Activated naive CD4-positive, alpha-beta T cell treated with anti-CD3 and anti-CD28 coated beads for 36 hours (primary cell): ENCODE measurements around the gene PPM1B. TPM values are rescaled to one million over a fixed set of nuclear protein-coding genes. Genes with fewer than 3 reads are reported as not detected.
A peak's percentile ranks its signal among the peaks of the same experiment; 100 is the strongest.
"Not testable (repeated sequence)": the region's sequence is repeated elsewhere in the genome, so short reads cannot be mapped to it uniquely, and the experiment has no call there.

Source experiments
- CTCF ChIA-PET: fragments of 350-600 bp; sonication (Branson Sonifier 250); formaldehyde crosslinking; loops from one replicate; lab custom pipeline; 2021; ENCODE audit warnings: antibody characterized with exemption; lab: Charles Lee
- DNase-seq: peaks from one replicate; pipeline ENCODE4 v3.0.0-alpha.2; 2020
- H3K27ac Mint-ChIP-seq: one replicate; pipeline ENCODE4 v1.8.0; 2021; ENCODE audit warnings: mild to moderate bottlenecking, mixed read lengths
- H3K27me3 Mint-ChIP-seq: one replicate; pipeline ENCODE4 v1.8.0; 2021; ENCODE audit warnings: low read depth, mixed read lengths
- H3K36me3 Mint-ChIP-seq: one replicate; pipeline ENCODE4 v1.8.0; 2021; ENCODE audit warnings: low read depth, mixed read lengths
- H3K4me1 Mint-ChIP-seq: one replicate; pipeline ENCODE4 v1.8.0; 2021; ENCODE audit warnings: low read depth, mixed read lengths
- H3K4me3 Mint-ChIP-seq: one replicate; pipeline ENCODE4 v1.8.0; 2021; ENCODE audit warnings: mild to moderate bottlenecking, moderate library complexity, mixed read lengths
- H3K9me3 Mint-ChIP-seq: one replicate; pipeline ENCODE4 v1.8.0; 2021; ENCODE audit warnings: mixed read lengths
- intact Hi-C: fragments of 100-400 bp; cut with micrococcal nuclease; formaldehyde crosslinking; loops from one replicate; pipeline ENCODE4 v1.15.1; 2023
- total RNA-seq, 2 experiments: library from RNA; stranded (reverse); gene quantifications; one replicate each; pipeline ENCODE4 v1.2.3, GENCODE V29; 2021

The PPM1B gene
- total RNA-seq, 2 experiments from 2014 or later: 38.6 to 39.3 TPM

- intact Hi-C loops: loop anchor here (5.0 kb wide), 2 partner anchors 969 to 1446 kb away; partner anchors contain the start of gene SRBD1
- no peaks in the 10 kb centered on the region for H3K27me3 Mint-ChIP-seq
- peaks cover 11% of the 10 kb centered on the region for H3K4me1 Mint-ChIP-seq
- H3K27ac Mint-ChIP-seq: no peak overlapping the region
- DNase-seq: no peak
- no peak overlapping the region for H3K4me3 Mint-ChIP-seq
- peaks cover 2% of the 10 kb centered on the region for H3K9me3 Mint-ChIP-seq
- CTCF ChIA-PET: no interaction called here
- peaks cover 5% of the 10 kb centered on the region for H3K36me3 Mint-ChIP-seq
Observed at GRCh38 chr2:44166096-44166495, 2.6 kb upstream of the PPM1B start.

GRCh38 chr2:44167311-44167907 is 1.3 kb upstream of the PPM1B start:
- Mint-ChIP-seq H3K4me1 (peaks cover 18% of the 10 kb centered on the region), H3K27ac (peak overlapping the region; percentile 96), H3K27me3 (no peaks in the 10 kb centered on the region), H3K36me3 (peaks cover 5% of the 10 kb centered on the region), H3K4me3 (peak overlapping the region; percentile 90), H3K9me3 (peaks cover 2% of the 10 kb centered on the region)
- CTCF ChIA-PET: interaction anchor here (0.7 kb wide), 1 partner anchor 30 kb away, joined by 3 read pairs; no protein-coding TSS in a partner anchor
- no peak for DNase-seq
- intact Hi-C loops: loop anchor here (5.0 kb wide), 2 partner anchors 970 to 1445 kb away; partner anchors contain the start of gene SRBD1

GRCh38 chr2:44167908-44168680 is 581 bp upstream of the PPM1B start:
- CTCF ChIA-PET: no interaction called here

GRCh38 chr2:44169155-44169898 is 652 bp downstream of the PPM1B start:
- peak; percentile 74 for DNase-seq
- CTCF ChIA-PET: no interaction called here
- Mint-ChIP-seq H3K4me3 (peak overlapping the region; percentile 95), H3K27me3 (no peaks in the 10 kb centered on the region), H3K4me1 (peaks cover 32% of the 10 kb centered on the region), H3K9me3 (peaks cover 2% of the 10 kb centered on the region), H3K27ac (peak overlapping the region; percentile 99), H3K36me3 (peaks cover 7% of the 10 kb centered on the region)
- intact Hi-C loops: loop anchor here (1.0 to 5.0 kb wide), 7 partner anchors 9 to 1443 kb away; partner anchors contain the start of gene SRBD1

More at GRCh38 chr2:44167908-44168680, 581 bp upstream of the PPM1B start:
- Mint-ChIP-seq H3K4me3 (peak overlapping the region; percentile 90), H3K27ac (peak overlapping the region; percentile 96), H3K9me3 (peaks cover 2% of the 10 kb centered on the region), H3K27me3 (no peaks in the 10 kb centered on the region), H3K36me3 (peaks cover 7% of the 10 kb centered on the region), H3K4me1 (peaks cover 25% of the 10 kb centered on the region)
- peak; percentile 99 for DNase-seq
- intact Hi-C loops: loop anchor here (1.0 to 5.0 kb wide), 14 partner anchors 17 to 1444 kb away; partner anchors contain the start of genes CAMKMT, DYNC2LI1, PREPL and SRBD1

GRCh38 chr2:44170311-44170717 is 1.6 kb downstream of the PPM1B start:
- peak overlapping the region; percentile 92 for H3K27ac Mint-ChIP-seq
- H3K9me3 Mint-ChIP-seq: no peaks in the 10 kb centered on the region
- CTCF ChIA-PET: interaction anchor here (0.7 to 1.3 kb wide), 2 partner anchors 74 to 82 kb away, joined by 3 to 5 read pairs; no protein-coding TSS in a partner anchor
- H3K27me3 Mint-ChIP-seq: no peaks in the 10 kb centered on the region
- intact Hi-C loops: loop anchor here (10.0 kb wide), 1 partner anchor 236 kb away; no protein-coding TSS in a partner anchor
- no peak for DNase-seq
- H3K4me1 Mint-ChIP-seq: peaks cover 42% of the 10 kb centered on the region
- peak overlapping the region; percentile 95 for H3K4me3 Mint-ChIP-seq
- H3K36me3 Mint-ChIP-seq: peaks cover 10% of the 10 kb centered on the region

GRCh38 chr2:44171018-44171417 is 2.3 kb downstream of the PPM1B start:
- Mint-ChIP-seq H3K9me3 (no peaks in the 10 kb centered on the region), H3K27me3 (no peaks in the 10 kb centered on the region), H3K36me3 (peaks cover 12% of the 10 kb centered on the region), H3K4me1 (peaks cover 49% of the 10 kb centered on the region), H3K27ac (peak overlapping the region; percentile 27), H3K4me3 (peak overlapping the region; percentile 95)
- no peak for DNase-seq
- intact Hi-C loops: loop anchor here (10.0 kb wide), 1 partner anchor 236 kb away; no protein-coding TSS in a partner anchor
- CTCF ChIA-PET: interaction anchor here (0.7 to 1.3 kb wide), 2 partner anchors 74 to 83 kb away, joined by 3 to 5 read pairs; no protein-coding TSS in a partner anchor

GRCh38 chr2:44171442-44171841 is 2.8 kb downstream of the PPM1B start:
- intact Hi-C loops: loop anchor here (10.0 kb wide), 1 partner anchor 237 kb away; no protein-coding TSS in a partner anchor
- H3K27me3 Mint-ChIP-seq, H3K9me3 Mint-ChIP-seq, CTCF ChIA-PET: not testable (repeated sequence)
- H3K27ac Mint-ChIP-seq: peak overlapping the region; percentile 54
- DNase-seq: peak; percentile 32
- H3K36me3 Mint-ChIP-seq: peaks cover 12% of the 10 kb centered on the region
- H3K4me1 Mint-ChIP-seq: peaks cover 53% of the 10 kb centered on the region
- peak overlapping the region; percentile 95 for H3K4me3 Mint-ChIP-seq

- no peak overlapping the region for H3K27ac Mint-ChIP-seq
- H3K4me3 Mint-ChIP-seq: no peak overlapping the region
- H3K27me3 Mint-ChIP-seq: no peaks in the 10 kb centered on the region
- H3K36me3 Mint-ChIP-seq: peaks cover 12% of the 10 kb centered on the region
- peaks cover 60% of the 10 kb centered on the region for H3K4me1 Mint-ChIP-seq
- intact Hi-C loops: loop anchor here (10.0 kb wide), 1 partner anchor 238 kb away; no protein-coding TSS in a partner anchor
- no peaks in the 10 kb centered on the region for H3K9me3 Mint-ChIP-seq
- CTCF ChIA-PET: no interaction called here
- no peak for DNase-seq
Observed at GRCh38 chr2:44172576-44172975, 3.9 kb downstream of the PPM1B start.

GRCh38 chr2:44178950-44179349 is 10.3 kb downstream of the PPM1B start:
- H3K27ac Mint-ChIP-seq: no peak overlapping the region
- peaks cover 19% of the 10 kb centered on the region for H3K36me3 Mint-ChIP-seq
- no peak for DNase-seq
- H3K27me3 Mint-ChIP-seq: no peaks in the 10 kb centered on the region
- H3K4me1 Mint-ChIP-seq: peaks cover 74% of the 10 kb centered on the region
- H3K4me3 Mint-ChIP-seq: no peak overlapping the region
- H3K9me3 Mint-ChIP-seq: no peaks in the 10 kb centered on the region
- intact Hi-C loops: loop anchor here (1.0 to 10.0 kb wide), 2 partner anchors 10 to 244 kb away; no protein-coding TSS in a partner anchor
- CTCF ChIA-PET: no interaction called here

- intact Hi-C loops: no loop called here
- Mint-ChIP-seq H3K9me3 (no peaks in the 10 kb centered on the region), H3K27ac (no peak overlapping the region), H3K4me1 (peaks cover 69% of the 10 kb centered on the region), H3K27me3 (no peaks in the 10 kb centered on the region), H3K4me3 (no peak overlapping the region), H3K36me3 (peaks cover 14% of the 10 kb centered on the region)
- CTCF ChIA-PET: interaction anchor here (0.6 kb wide), 1 partner anchor 136 kb away, joined by 5 read pairs; no protein-coding TSS in a partner anchor
- no peak for DNase-seq
Observed at GRCh38 chr2:44181648-44182047, 13.0 kb downstream of the PPM1B start.

GRCh38 chr2:44184106-44184505 is 15.4 kb downstream of the PPM1B start:
- CTCF ChIA-PET: no interaction called here
- no peak for DNase-seq
- intact Hi-C loops: loop anchor here (2.0 kb wide), 1 partner anchor 15 kb away; the partner anchor contains the start of gene PPM1B
- Mint-ChIP-seq H3K27me3 (no peaks in the 10 kb centered on the region), H3K4me3 (no peak overlapping the region), H3K4me1 (peaks cover 73% of the 10 kb centered on the region), H3K9me3 (no peaks in the 10 kb centered on the region), H3K27ac (no peak overlapping the region), H3K36me3 (peaks cover 11% of the 10 kb centered on the region)
